GM12873 (cell line): ENCODE results near the gene THBS4.

Experiments used
- CTCF ChIP-seq: IDR thresholded peaks from 2 replicates; pipeline ENCODE4 v1.5.1; 2012; ENCODE audit warnings: low read depth, mild to moderate bottlenecking, moderate library complexity, low read length, control low read depth; ENCODE audit not compliant: insufficient read depth; ENCODE audit errors: missing control alignments

THBS4 gene

GRCh38 chr5:80034559-80034958 lies 589 bp upstream of the THBS4 start:
- no peak for TF ChIP-seq CTCF

- TF ChIP-seq CTCF = no peak
Measured at GRCh38 chr5:80035839-80036238, 691 bp downstream of the THBS4 start.

- TF ChIP-seq CTCF = no peak
Measured at GRCh38 chr5:80036615-80037014, 1.5 kb downstream of the THBS4 start.

- TF ChIP-seq CTCF = no peak
Measured at GRCh38 chr5:80037366-80037765, 2.2 kb downstream of the THBS4 start.

GRCh38 chr5:80039650-80040049 lies 4.5 kb downstream of the THBS4 start:
- no peak for TF ChIP-seq CTCF

GRCh38 chr5:80041527-80041926 lies 6.4 kb downstream of the THBS4 start:
- TF ChIP-seq CTCF = no peak

- TF ChIP-seq CTCF = no peak
Measured at GRCh38 chr5:80042330-80042729, 7.2 kb downstream of the THBS4 start.
